Natural killer cell (primary cell): ENCODE data around the gene SPEF1. TPM values are rescaled to one million over a fixed set of nuclear protein-coding genes. Genes with fewer than 3 reads are reported as not detected.

Experiments used
- ATAC-seq, 3 donors: fragments of 150-1000 bp in 2 of 3; fragments of 200-7000 bp in 1 of 3; cut with Tn5 transposase; 1 replicate in 1 of 3; 2 replicates in 2 of 3; pipeline ENCODE4 v1.10.0; 2021; ENCODE audit warnings: mild to moderate bottlenecking in 2 of 3, moderate library complexity in 2 of 3
- DNase-seq, 2 donors: peaks; one replicate each; pipeline versions ENCODE4 v3.0.0 to v3.0.0-alpha.2; 2013 to 2021; ENCODE audit warnings: mixed read lengths in 1 of 2
- H3K27ac ChIP-seq: one replicate; pipeline ENCODE4 v1.5.1; 2013; ENCODE audit warnings: mild to moderate bottlenecking, low read length
- H3K27me3 ChIP-seq: one replicate; pipeline ENCODE4 v1.6.1; 2013; ENCODE audit warnings: low read length; ENCODE audit not compliant: control insufficient read depth, insufficient read depth
- H3K36me3 ChIP-seq: one replicate; pipeline ENCODE4 v1.6.1; 2013; ENCODE audit warnings: low read length; ENCODE audit not compliant: control insufficient read depth, insufficient read depth
- H3K4me1 ChIP-seq: one replicate; pipeline ENCODE4 v1.6.1; 2013; ENCODE audit warnings: low read length; ENCODE audit not compliant: control insufficient read depth, insufficient read depth
- H3K4me3 ChIP-seq: one replicate; pipeline ENCODE4 v1.5.1; 2013; ENCODE audit warnings: low read length
- H3K9me3 ChIP-seq: one replicate; pipeline ENCODE4 v1.6.1; 2013; ENCODE audit warnings: low read length; ENCODE audit not compliant: control insufficient read depth, insufficient read depth
- H3K27ac Mint-ChIP-seq, 2 donors: one replicate each; pipeline ENCODE4 v1.8.0; 2022; ENCODE audit warnings: mild to moderate bottlenecking in 2 of 2, mixed read lengths in 2 of 2, moderate library complexity in 1 of 2
- H3K27me3 Mint-ChIP-seq, 2 donors: one replicate each; pipeline ENCODE4 v1.8.0; 2022; ENCODE audit warnings: low read depth in 2 of 2, mixed read lengths in 2 of 2
- H3K36me3 Mint-ChIP-seq: one replicate; pipeline ENCODE4 v1.8.0; 2022; ENCODE audit warnings: mixed read lengths
- H3K4me1 Mint-ChIP-seq, 2 donors: one replicate each; pipeline ENCODE4 v1.8.0; 2022; ENCODE audit warnings: mixed read lengths in 2 of 2
- H3K4me3 Mint-ChIP-seq: one replicate; pipeline ENCODE4 v1.8.0; 2022; ENCODE audit warnings: mild to moderate bottlenecking, moderate library complexity, mixed read lengths
- H3K9me3 Mint-ChIP-seq, 2 donors: one replicate each; pipeline ENCODE4 v1.8.0; 2022; ENCODE audit warnings: mixed read lengths in 2 of 2
- WGBS: methylation state at CpG from one replicate; pipeline ENCODE4 v1.1.7; 2013; ENCODE audit warnings: missing lambda C conversion rate; ENCODE audit not compliant: insufficient coverage; 5-methylcytosine and 5-hydroxymethylcytosine counted together
- intact Hi-C: fragments of 100-400 bp; cut with micrococcal nuclease; formaldehyde crosslinking; loops from one replicate; pipeline ENCODE4 v1.14.2; 2022
- total RNA-seq, 4 donors: library from RNA; stranded (reverse); fragments of 120-200 nt in 1 of 4; gene quantifications; one replicate each; pipeline versions ENCODE4 v1.2.3 to v1.2.4, GENCODE V29; 2013 to 2022
- TF ChIP-seq, protein P1 (sequence below): fragments of 200-600 bp; IDR thresholded peaks from one replicate; pipeline ENCODE4 v1.8.0; 2022; ENCODE audit warnings: antibody characterized with exemption

SPEF1 gene
- total RNA-seq, 3 donors from 2014 or later (not counting 1 experiment from before 2014, with no cell fraction given): 0.23 TPM; not detected in 2

DNA sequence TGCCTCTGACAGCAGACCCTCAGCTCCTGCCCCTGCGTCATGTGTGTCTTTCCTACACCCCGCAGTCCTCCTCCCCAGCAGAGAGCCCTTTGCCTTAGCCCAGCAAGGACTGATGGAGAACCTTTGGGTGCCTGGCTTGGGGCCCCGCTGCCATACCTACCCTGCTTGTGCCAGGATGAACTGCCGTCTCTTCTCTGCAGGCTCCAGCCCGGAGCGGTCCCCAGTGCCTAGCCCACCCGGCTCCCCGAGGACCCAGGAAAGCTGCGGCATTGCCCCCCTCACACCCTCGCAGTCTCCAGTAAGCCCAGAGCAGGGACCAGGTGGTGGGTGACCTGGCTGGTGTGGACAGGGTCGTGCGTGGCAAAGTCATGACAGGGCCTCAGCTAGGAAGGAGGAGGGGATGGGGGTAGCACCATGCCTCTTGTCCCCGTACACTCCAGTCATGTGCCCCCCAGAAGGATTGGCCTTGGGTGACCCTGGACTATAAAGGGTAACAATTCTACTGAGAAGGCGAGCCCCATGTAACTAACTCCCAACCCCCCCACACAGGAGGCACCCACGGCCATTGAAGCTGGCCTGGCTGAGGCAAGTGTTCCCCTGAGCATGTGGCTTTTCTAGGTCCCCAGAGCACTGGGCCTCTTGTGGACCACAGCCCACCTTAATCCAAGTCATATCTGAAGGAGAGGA lies 40.5 kb downstream of the SPEF1 start:
- Mint-ChIP-seq H3K9me3 (no peaks in the 10 kb centered on the region), H3K36me3 (no peaks in the 10 kb centered on the region), H3K4me1 (peaks cover 4 to 17% of the 10 kb centered on the region in 2 donors), H3K27ac (no peak overlapping the region), H3K27me3 (no peaks in the 10 kb centered on the region), H3K4me3 (no peak overlapping the region)
- H3K9me3 ChIP-seq: no peaks in the 10 kb centered on the region
- H3K4me3 ChIP-seq: no peak overlapping the region
- H3K36me3 ChIP-seq: no peaks in the 10 kb centered on the region
- intact Hi-C loops: no loop called here
- DNase-seq (no peak), ATAC-seq (no peak)
- TF ChIP-seq, protein P1, sequence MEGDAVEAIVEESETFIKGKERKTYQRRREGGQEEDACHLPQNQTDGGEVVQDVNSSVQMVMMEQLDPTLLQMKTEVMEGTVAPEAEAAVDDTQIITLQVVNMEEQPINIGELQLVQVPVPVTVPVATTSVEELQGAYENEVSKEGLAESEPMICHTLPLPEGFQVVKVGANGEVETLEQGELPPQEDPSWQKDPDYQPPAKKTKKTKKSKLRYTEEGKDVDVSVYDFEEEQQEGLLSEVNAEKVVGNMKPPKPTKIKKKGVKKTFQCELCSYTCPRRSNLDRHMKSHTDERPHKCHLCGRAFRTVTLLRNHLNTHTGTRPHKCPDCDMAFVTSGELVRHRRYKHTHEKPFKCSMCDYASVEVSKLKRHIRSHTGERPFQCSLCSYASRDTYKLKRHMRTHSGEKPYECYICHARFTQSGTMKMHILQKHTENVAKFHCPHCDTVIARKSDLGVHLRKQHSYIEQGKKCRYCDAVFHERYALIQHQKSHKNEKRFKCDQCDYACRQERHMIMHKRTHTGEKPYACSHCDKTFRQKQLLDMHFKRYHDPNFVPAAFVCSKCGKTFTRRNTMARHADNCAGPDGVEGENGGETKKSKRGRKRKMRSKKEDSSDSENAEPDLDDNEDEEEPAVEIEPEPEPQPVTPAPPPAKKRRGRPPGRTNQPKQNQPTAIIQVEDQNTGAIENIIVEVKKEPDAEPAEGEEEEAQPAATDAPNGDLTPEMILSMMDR: no peak
- no peaks in the 10 kb centered on the region for H3K27me3 ChIP-seq
- H3K27ac ChIP-seq: no peak overlapping the region
- peaks cover 11% of the 10 kb centered on the region for H3K4me1 ChIP-seq
- WGBS: 91% methylated on average over 15 of the region's 15 CpGs

DNA sequence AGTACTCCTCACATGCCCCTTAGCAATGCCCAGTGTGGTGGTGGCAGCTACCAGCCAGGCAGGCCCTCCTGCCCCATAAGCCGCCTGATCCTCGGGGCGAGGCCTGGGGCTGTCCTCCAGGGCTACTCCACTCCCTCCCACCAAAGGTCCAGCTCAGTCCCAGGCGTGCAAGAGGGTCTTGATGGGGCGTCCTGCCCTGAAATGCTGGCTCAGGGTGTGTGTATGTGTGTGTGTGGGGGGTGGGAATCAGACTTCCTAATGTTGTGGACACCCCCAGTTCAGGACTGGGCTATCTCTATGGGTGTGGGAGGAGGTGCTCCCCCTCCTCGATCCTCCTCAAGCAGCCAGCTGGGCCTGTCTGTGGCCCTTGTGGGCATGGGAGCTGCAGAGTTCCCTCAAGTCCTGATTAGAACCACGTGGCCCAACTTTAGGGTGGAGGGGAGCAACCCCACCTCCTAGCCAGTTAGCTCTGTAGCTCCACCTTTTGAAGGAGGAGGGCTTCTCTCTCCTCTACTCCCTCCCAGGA lies 41.3 kb downstream of the SPEF1 start:
- Mint-ChIP-seq H3K4me3 (no peak overlapping the region), H3K27ac (no peak overlapping the region), H3K36me3 (no peaks in the 10 kb centered on the region), H3K27me3 (peaks cover 0 to under 1% of the 10 kb centered on the region in 2 donors), H3K4me1 (peaks cover 4 to 9% of the 10 kb centered on the region in 2 donors), H3K9me3 (no peaks in the 10 kb centered on the region)
- no peak overlapping the region for H3K4me3 ChIP-seq
- H3K27ac ChIP-seq: no peak overlapping the region
- DNase-seq (no peak), ATAC-seq (no peak)
- H3K27me3 ChIP-seq: no peaks in the 10 kb centered on the region
- TF ChIP-seq, protein P1: no peak
- no peaks in the 10 kb centered on the region for H3K9me3 ChIP-seq
- no peaks in the 10 kb centered on the region for H3K36me3 ChIP-seq
- intact Hi-C loops: no loop called here
- peaks cover 5% of the 10 kb centered on the region for H3K4me1 ChIP-seq
- 92% methylated on average over 7 of the region's 7 CpGs for whole genome bisulfite sequencing

DNA sequence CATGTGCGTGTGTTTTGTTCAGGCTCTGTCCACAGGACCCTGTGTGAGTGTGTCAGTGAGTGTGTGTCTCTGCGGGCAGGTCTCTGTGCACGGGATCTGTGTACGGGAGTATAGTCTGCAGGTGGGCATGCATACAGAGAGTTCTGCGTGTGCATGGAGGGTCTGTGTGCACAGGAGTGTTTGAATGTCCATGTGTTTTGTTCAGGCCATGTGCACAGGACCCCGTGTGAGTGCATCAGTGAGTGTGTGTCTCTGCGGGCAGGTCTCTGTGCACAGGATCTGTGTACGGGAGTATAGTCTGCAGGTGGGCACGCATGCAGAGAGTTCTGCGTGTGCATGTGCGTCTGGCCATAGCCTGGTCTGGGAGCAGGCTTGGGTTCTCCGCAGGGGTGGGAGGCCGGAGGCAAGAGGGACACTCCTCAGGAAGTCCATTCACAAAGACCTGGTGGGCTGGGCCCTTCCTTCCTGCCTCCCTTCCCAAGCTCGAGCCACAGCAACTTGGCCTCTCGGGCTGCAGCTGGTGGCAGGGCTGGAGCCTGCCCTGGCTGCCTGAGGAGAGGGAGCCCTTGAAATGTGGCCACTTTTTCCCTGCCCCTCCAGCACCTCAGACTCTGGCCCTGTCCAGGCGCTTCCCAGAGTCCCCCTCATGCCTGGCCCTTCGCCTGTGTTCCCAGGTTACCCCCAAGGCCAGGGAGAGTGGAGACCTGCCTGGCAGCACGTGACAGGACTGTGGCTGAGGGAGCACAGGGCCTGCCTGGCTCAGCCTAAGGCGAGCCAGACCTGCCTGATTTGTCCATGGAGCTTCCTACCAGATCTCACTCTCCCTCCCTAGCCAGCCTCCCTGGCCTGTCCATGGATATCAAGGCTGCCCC lies 42.0 kb downstream of the SPEF1 start:
- no peak overlapping the region for H3K27ac ChIP-seq
- Mint-ChIP-seq H3K4me3 (no peak overlapping the region), H3K27ac (no peak overlapping the region), H3K27me3 (peaks cover 0 to 3% of the 10 kb centered on the region in 2 donors), H3K36me3 (no peaks in the 10 kb centered on the region), H3K4me1 (peaks cover 0 to 2% of the 10 kb centered on the region in 2 donors), H3K9me3 (no peaks in the 10 kb centered on the region)
- 84% methylated on average over 19 of the region's 19 CpGs for WGBS
- H3K9me3 ChIP-seq: no peaks in the 10 kb centered on the region
- DNase-seq (no peak), ATAC-seq (no peak)
- TF ChIP-seq, protein P1: no peak
- no peaks in the 10 kb centered on the region for H3K36me3 ChIP-seq
- no peaks in the 10 kb centered on the region for H3K4me1 ChIP-seq
- H3K4me3 ChIP-seq: no peak overlapping the region
- intact Hi-C loops: no loop called here
- H3K27me3 ChIP-seq: no peaks in the 10 kb centered on the region
